ENCODE measurements around the gene MOSMO.

Gene MOSMO

DNA sequence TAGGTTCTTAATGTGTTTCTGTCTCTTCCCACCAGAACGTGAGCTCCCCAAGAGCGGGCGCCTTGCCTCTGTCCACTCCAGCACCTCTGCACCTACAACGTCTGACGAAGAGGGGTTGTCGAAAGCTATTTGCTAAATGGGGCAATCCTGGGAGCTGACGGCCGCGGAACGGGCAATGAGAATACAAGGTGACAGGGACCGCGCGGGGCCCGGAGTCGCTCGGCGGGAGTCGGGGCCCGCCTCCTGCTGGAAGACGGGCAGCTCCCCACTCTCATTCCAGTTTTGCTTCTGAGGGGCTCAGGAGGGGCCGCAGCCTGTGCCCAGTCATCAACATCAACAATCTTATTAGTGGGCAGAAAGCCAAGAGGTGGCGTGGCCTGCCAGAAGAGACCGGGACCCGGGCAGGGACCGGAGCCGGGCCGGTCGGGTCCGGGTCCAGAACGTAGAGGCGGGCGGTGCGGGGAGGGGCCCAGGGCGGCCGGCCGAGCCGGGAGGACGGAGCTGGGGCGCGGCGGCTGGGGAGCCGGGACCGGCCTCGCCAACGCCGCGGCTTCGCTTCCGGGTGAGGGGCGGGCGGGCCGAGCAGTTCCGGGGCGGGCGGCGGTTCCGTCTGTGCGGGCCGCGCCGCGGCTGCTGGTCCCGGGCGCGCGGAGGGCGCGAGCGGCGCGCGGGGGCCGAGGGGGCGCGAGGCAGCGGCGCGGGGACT, at the start of gene MOSMO:
Gene MOSMO (plus strand): TSS at position 603 of the 706 bp plus-strand sequence. CDS start 191 bp downstream, outside the sequence.
- Mint-ChIP-seq H3K36me3 (no peaks in the 10 kb centered on the region), H3K27ac (peak within 1 kb of the TSS; percentile 81), H3K27me3 (no peaks in the 10 kb centered on the region), H3K4me1 (peaks cover 25% of the 10 kb centered on the region), H3K4me3 (peak within 1 kb of the TSS; percentile 92), H3K9me3 (no peaks in the 10 kb centered on the region)
- peak; percentile 95 for ATAC-seq (ENCODE audit: low read depth)
- DNase-seq (ENCODE audit: low spot score in 2 of 2): peak; percentile 49 to 63

DNA sequence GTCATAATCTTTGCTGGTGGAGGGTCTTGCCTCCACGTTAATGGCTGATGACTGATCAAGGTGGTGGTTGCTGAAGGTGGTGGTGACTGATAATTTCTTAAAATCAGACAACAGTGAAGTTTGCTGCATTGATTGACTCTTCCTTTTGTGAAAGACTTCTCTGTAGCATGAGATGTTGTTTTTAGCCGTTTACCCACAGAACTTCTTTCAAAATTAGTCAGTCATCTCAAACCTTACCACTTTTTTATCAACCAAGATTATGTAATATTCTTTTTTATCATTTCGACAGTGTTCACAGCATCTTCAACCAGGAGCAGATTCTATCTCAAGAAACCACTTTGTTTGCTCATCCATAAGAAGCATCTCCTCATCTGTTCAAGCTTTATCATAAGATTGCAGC, 48.9 kb upstream of the MOSMO start:
- Mint-ChIP-seq H3K36me3 (peaks cover 30% of the 10 kb centered on the region), H3K4me1 (peaks cover 12% of the 10 kb centered on the region), H3K27me3 (no peaks in the 10 kb centered on the region), H3K27ac (peak overlapping the region; percentile 45), H3K4me3 (no peak overlapping the region), H3K9me3 (no peaks in the 10 kb centered on the region)
- DNase-seq (ENCODE audit: low spot score in 2 of 2): no peak
- no peak for ATAC-seq (ENCODE audit: low read depth)

DNA sequence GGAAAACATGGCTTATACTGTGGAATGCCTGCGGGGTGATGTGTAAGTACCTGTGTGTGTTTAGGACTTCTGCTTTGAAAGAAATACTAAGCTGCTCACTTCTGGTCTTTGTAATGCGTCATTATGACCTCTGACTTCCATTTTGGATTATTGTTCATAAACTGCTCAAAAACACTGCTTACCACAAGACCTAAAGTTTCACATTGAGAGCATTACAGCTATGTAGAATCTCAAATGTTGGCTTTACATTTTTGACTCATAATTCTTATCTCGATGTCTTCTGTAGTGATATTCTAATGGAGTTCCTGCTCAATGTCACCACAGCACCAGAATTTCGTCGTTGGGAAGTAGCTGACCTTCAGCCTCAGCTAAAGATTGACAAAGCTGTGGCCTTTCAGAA, 45.4 kb upstream of the MOSMO start:
- no peak overlapping the region for H3K27ac Mint-ChIP-seq
- H3K4me1 Mint-ChIP-seq: peaks cover 7% of the 10 kb centered on the region
- no peaks in the 10 kb centered on the region for H3K27me3 Mint-ChIP-seq
- no peak overlapping the region for H3K4me3 Mint-ChIP-seq
- no peak for DNase-seq (ENCODE audit: low spot score in 2 of 2)
- H3K9me3 Mint-ChIP-seq: no peaks in the 10 kb centered on the region
- H3K36me3 Mint-ChIP-seq: peaks cover 48% of the 10 kb centered on the region
- no peak for ATAC-seq (ENCODE audit: low read depth)

DNA sequence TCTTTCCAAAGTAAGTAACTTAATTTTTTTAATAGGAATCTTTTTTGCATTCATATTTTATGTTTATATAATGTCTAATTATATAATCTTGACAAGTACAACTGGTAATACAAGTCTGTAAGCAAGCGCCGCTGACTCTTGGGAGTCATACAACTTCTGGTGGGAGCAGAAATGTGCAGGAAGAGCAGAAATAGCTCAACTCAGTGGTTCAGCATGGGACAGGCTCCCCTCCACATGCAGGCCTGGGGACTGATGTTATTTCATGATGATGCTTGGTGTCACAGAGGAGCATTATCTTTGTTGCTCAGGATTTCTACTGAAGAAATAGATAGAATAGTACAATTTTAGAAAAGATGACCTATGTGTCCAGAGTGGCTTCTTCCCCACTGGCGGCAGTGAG, 44.0 kb upstream of the MOSMO start:
- Mint-ChIP-seq H3K4me1 (peaks cover 3% of the 10 kb centered on the region), H3K27ac (no peak overlapping the region), H3K4me3 (no peak overlapping the region), H3K9me3 (no peaks in the 10 kb centered on the region), H3K36me3 (peaks cover 46% of the 10 kb centered on the region), H3K27me3 (no peaks in the 10 kb centered on the region)
- no peak for ATAC-seq (ENCODE audit: low read depth)
- no peak for DNase-seq (ENCODE audit: low spot score in 2 of 2)

DNA sequence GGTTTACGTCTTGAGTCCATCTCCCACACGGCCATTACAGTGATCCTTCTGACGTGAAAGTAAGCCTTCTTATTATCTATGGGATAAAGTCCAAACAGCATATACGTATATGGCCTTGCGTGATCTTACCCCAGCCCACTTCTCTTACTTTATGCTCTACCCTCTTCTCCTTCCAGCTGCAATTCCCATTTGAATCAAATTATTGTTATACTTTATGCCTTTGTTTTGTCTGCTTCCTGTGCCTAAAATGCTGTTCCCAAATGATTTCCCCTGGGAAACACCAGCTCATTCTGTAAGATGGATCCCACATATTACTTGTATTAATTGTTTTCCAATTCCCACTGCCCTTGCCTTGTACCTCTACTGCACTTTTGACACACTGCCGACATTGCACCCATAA, 43.6 kb upstream of the MOSMO start:
- Mint-ChIP-seq H3K36me3 (peaks cover 42% of the 10 kb centered on the region), H3K9me3 (no peaks in the 10 kb centered on the region), H3K27ac (peak overlapping the region; percentile 5), H3K4me3 (no peak overlapping the region), H3K27me3 (no peaks in the 10 kb centered on the region), H3K4me1 (peaks cover under 1% of the 10 kb centered on the region)
- ATAC-seq (ENCODE audit: low read depth): no peak
- DNase-seq (ENCODE audit: low spot score in 2 of 2): no peak

DNA sequence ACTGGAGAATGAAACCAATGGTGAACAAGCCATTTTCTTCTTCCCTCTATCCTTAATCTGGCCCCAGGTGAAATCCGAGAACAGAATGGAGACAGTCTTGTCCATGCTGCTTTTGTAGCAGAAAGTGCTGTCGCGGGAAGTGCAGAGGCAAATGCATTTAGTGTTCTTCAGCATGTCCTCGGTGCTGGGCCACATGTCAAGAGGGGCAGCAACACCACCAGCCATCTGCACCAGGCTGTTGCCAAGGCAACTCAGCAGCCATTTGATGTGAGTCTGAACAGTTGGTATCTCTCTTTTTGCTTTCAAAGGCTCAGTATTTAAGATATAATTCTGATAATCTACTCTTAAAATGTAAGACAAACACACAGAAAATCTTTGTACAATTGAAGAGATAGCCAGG, 36.1 kb upstream of the MOSMO start:
- Mint-ChIP-seq H3K4me1 (no peaks in the 10 kb centered on the region), H3K27me3 (no peaks in the 10 kb centered on the region), H3K9me3 (no peaks in the 10 kb centered on the region), H3K27ac (no peak overlapping the region), H3K4me3 (no peak overlapping the region), H3K36me3 (peaks cover 20% of the 10 kb centered on the region)
- no peak for ATAC-seq (ENCODE audit: low read depth)
- no peak for DNase-seq (ENCODE audit: low spot score in 2 of 2)

DNA sequence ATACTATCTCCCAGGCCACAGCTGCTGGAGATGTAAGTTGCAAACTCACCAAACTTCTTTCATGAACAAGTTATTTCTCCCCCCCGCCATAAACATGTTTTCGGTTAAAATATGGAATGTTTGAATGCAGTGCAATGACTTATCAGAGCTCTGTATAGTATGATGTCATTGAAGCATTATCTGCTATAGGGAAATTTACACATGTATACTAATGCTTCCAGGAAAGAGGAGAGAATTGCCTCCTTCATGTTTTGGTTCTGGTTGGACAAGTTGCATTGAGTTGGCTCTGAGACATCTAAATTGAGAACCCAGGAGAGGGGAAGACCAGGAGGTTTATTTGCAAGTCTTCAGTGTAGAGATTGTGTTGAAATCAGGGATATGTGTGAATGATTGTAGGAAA, 34.0 kb upstream of the MOSMO start:
- H3K4me1 Mint-ChIP-seq: no peaks in the 10 kb centered on the region
- H3K9me3 Mint-ChIP-seq: no peaks in the 10 kb centered on the region
- H3K27ac Mint-ChIP-seq: no peak overlapping the region
- no peak for DNase-seq (ENCODE audit: low spot score in 2 of 2)
- no peak for ATAC-seq (ENCODE audit: low read depth)
- no peak overlapping the region for H3K4me3 Mint-ChIP-seq
- no peaks in the 10 kb centered on the region for H3K27me3 Mint-ChIP-seq
- peaks cover 19% of the 10 kb centered on the region for H3K36me3 Mint-ChIP-seq

DNA sequence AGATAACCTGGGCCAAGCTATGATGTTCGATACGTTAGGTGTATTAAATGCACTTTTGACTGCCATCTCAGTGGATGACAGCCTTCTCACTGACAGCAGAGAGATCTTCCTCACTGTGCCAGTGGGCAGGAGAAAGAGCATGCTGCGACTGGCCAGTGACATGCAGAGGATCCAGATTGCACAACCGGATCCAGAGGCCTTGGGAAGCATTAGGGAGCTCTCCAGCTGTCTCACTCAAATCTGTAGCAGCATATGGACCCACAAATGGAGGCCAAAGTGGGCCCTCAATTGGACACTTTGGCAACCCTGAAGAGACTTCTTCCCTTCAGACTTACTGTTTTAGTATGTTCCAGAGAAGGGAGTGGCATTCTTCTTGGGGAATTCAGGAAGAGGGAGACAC, 27.9 kb upstream of the MOSMO start:
- no peaks in the 10 kb centered on the region for H3K9me3 Mint-ChIP-seq
- peaks cover 35% of the 10 kb centered on the region for H3K36me3 Mint-ChIP-seq
- no peaks in the 10 kb centered on the region for H3K27me3 Mint-ChIP-seq
- no peak overlapping the region for H3K4me3 Mint-ChIP-seq
- DNase-seq (ENCODE audit: low spot score in 2 of 2) (no peak), ATAC-seq (ENCODE audit: low read depth) (no peak)
- H3K4me1 Mint-ChIP-seq: no peaks in the 10 kb centered on the region
- no peak overlapping the region for H3K27ac Mint-ChIP-seq

DNA sequence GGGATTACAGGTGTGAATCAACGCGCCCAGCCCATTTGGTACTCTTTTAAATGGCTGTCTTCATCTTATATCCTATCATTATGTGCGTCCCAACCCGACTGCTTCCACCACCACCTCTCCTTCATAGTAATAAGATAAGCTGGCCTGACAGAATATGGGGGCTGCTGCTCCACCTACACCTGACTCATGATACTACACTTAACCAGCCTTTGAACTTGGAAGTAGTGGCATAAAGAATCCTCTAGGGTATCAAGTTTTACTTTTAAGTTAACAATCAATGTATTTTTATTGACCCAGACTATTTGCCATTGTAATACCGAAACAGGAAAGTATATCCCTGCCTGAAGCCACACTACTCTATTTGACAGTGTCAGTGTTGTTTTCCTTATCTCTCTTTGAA, 25.8 kb upstream of the MOSMO start:
- Mint-ChIP-seq H3K4me1 (no peaks in the 10 kb centered on the region), H3K36me3 (peaks cover 36% of the 10 kb centered on the region), H3K27ac (no peak overlapping the region), H3K4me3 (no peak overlapping the region), H3K27me3 (no peaks in the 10 kb centered on the region), H3K9me3 (no peaks in the 10 kb centered on the region)
- no peak for DNase-seq (ENCODE audit: low spot score in 2 of 2)
- no peak for ATAC-seq (ENCODE audit: low read depth)

DNA sequence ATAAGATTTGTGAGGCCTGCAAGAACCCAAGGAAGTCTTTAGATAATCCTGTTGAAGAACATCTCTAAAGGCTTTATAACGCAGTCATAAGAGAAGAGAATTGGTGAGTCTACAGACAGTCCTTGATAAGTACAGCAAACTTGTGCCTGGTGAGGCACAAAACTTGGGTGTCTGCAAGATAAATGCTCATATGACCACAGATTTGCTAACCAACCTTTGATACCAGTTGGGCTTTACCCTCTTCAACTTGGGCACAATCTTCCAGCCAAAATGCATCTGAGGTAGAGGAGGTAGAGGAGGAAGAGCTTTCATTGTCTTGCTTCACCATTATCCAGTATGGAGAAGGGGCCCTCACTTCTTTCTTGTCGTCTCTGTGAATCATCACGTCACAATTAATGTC, 23.8 kb upstream of the MOSMO start:
- no peak overlapping the region for H3K27ac Mint-ChIP-seq
- H3K27me3 Mint-ChIP-seq: no peaks in the 10 kb centered on the region
- peaks cover 33% of the 10 kb centered on the region for H3K36me3 Mint-ChIP-seq

DNA sequence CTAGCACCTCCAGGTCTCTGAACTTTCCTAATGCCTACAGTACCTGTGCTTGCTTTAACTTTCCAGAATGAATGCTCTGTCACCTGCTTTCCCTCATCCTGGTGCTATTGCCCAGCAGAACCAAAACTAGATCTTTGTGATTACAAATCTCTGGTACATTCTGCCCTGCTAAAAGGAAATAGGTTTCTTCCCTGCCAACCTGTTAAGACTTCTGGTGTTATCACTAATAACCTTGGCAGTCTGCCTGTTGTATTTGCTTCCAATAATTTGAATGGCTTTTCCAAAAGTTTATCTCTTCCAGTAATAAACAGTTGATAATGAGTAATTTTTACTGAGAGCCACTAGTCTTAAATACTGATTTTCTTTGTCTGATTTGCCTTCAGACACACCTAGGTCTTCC, 22.4 kb upstream of the MOSMO start:
- Mint-ChIP-seq H3K4me1 (no peaks in the 10 kb centered on the region), H3K27me3 (no peaks in the 10 kb centered on the region), H3K9me3 (no peaks in the 10 kb centered on the region), H3K27ac (no peak overlapping the region), H3K4me3 (no peak overlapping the region), H3K36me3 (peaks cover 23% of the 10 kb centered on the region)
- DNase-seq (ENCODE audit: low spot score in 2 of 2): no peak
- no peak for ATAC-seq (ENCODE audit: low read depth)

More for the DNA sequence above, 23.8 kb upstream of the MOSMO start:
- Mint-ChIP-seq H3K9me3 (no peaks in the 10 kb centered on the region), H3K4me1 (no peaks in the 10 kb centered on the region), H3K4me3 (no peak overlapping the region)
- no peak for ATAC-seq (ENCODE audit: low read depth)
- DNase-seq (ENCODE audit: low spot score in 2 of 2): no peak

DNA sequence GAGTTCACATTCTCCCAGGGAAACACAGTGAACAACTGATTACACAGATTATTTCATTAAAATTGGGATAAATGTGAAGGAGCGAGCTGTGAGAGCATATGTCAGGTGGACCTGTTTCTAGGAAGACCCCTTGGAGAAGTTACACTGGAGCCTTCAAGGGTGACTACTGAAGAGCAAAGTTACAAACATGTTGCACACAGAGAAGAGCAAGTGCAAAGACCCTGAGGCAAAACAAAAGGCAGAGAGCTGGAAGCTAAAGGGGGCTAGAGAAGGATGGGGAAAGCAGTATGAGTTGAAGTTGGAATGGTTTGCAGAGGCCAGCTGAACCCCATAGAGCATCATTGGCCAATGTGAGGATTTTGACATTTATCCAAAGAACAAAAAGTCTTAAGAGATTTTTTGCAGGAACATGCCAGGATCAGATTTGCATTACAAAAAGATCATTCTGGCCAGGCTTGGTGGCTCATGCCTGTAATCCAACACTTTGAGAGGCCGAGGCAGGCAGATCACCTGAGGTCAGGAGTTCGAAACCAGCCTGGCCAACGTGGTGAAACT, 21.1 kb upstream of the MOSMO start:
- H3K27ac Mint-ChIP-seq: peak overlapping the region; percentile 46

DNA sequence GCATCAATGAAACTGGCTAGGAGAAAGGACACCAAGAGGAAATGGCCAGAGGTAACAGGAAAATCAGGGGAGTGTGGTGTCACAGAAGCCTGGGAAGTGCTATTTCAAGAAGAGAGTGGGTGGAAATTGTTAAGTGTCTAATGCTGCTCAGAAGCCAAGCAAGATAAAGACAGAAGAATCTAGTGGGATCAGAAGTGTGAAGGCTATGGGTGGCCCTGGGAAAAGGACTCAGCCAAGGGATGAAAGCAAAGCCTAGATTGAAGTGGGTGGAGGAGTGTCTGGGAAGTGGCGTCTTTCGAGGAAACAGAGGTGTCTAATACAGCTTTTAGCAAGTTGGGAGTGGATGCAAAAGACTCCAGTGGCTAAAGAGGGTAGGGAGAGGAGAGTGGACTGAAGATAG, 20.4 kb upstream of the MOSMO start:
- Mint-ChIP-seq H3K27ac (no peak overlapping the region), H3K27me3 (no peaks in the 10 kb centered on the region), H3K36me3 (peaks cover 10% of the 10 kb centered on the region), H3K4me1 (no peaks in the 10 kb centered on the region), H3K4me3 (no peak overlapping the region), H3K9me3 (no peaks in the 10 kb centered on the region)
- no peak for DNase-seq (ENCODE audit: low spot score in 2 of 2)
- ATAC-seq (ENCODE audit: low read depth): no peak

More for the DNA sequence above, 21.1 kb upstream of the MOSMO start:
- DNase-seq (ENCODE audit: low spot score in 2 of 2) (no peak), ATAC-seq (ENCODE audit: low read depth) (no peak)
- H3K9me3 Mint-ChIP-seq: no peaks in the 10 kb centered on the region
- H3K36me3 Mint-ChIP-seq: peaks cover 16% of the 10 kb centered on the region
- H3K4me3 Mint-ChIP-seq: no peak overlapping the region
- no peaks in the 10 kb centered on the region for H3K27me3 Mint-ChIP-seq
- H3K4me1 Mint-ChIP-seq: no peaks in the 10 kb centered on the region

DNA sequence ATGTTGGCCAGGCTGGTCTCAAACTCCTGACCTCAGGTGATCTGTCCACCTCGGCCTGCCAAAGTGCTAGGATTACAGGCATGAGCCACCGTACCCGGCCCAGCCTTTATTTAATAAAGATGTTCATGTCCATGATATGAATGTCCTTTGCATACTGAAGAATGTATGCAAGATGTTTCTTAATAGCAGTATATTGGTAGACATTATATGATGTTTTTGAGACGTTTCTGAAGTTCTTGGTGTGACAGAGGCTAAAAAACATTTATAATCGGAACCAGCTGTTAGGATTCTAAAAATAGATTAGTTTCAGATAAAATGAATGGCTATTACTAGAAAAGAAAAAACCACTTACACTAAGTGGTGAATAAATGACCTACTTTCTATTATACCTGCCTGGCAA, 18.8 kb upstream of the MOSMO start:
- Mint-ChIP-seq H3K4me3 (no peak overlapping the region), H3K4me1 (no peaks in the 10 kb centered on the region), H3K36me3 (peaks cover 6% of the 10 kb centered on the region), H3K27ac (no peak overlapping the region), H3K27me3 (no peaks in the 10 kb centered on the region), H3K9me3 (no peaks in the 10 kb centered on the region)
- DNase-seq (ENCODE audit: low spot score in 2 of 2): no peak
- no peak for ATAC-seq (ENCODE audit: low read depth)

DNA sequence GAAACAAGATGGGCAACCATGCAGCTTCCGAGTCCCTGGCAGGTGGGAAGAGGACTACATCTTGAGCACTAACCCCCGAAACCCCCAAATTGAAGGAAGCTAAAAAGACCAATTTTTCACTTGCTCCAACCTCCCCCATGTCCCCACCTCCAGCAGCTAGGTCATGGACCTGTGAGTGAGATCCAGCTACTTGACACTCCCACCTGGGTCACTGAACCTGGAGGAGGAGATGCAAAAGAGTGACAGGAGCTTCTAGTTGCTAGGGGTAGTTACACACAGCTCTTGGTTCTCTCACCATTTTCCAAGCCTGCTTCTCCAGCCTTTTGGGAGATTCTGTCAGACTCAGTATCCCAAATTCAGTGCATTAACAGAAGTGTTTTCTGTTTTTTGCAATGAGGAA, 18.2 kb upstream of the MOSMO start:
- DNase-seq (ENCODE audit: low spot score in 2 of 2) (no peak), ATAC-seq (ENCODE audit: low read depth) (no peak)
- H3K27ac Mint-ChIP-seq: no peak overlapping the region
- H3K9me3 Mint-ChIP-seq: no peaks in the 10 kb centered on the region
- H3K27me3 Mint-ChIP-seq: no peaks in the 10 kb centered on the region
- no peak overlapping the region for H3K4me3 Mint-ChIP-seq
- H3K4me1 Mint-ChIP-seq: no peaks in the 10 kb centered on the region
- H3K36me3 Mint-ChIP-seq: peaks cover 4% of the 10 kb centered on the region
